IMR-90 (cell line): Measurements from ENCODE around the gene EIF3K. TPM values are rescaled to one million over a fixed set of nuclear protein-coding genes. Genes with fewer than 3 reads are reported as not detected.

Experiments used
- ATAC-seq: fragments of 200-7000 bp; cut with Tn5 transposase; 2 replicates; pipeline ENCODE4 v1.9.1; 2020; ENCODE audit warnings: low read depth, mild to moderate bottlenecking, moderate library complexity
- BruUV-seq: library from RNA; stranded (reverse); fragments of 400-500 nt; replicated peaks from 2 replicates; lab custom pipeline; 2021; lab: Mats Ljungman, UMichigan
- CTCF ChIA-PET: fragments of 300-600 bp; formaldehyde crosslinking; extraction: SDS; loops from one replicate; lab custom pipeline; 2021; ENCODE audit warnings: antibody characterized with exemption; lab: Yijun Ruan, JAX
- POLR2A ChIA-PET: fragments of 300-600 bp; sonication (Branson Sonifier 250); formaldehyde crosslinking; loops from one replicate; lab custom pipeline; 2022; ENCODE audit warnings: antibody characterized with exemption; ENCODE audit not compliant: unreplicated experiment; lab: Charles Lee
- DNase-seq: peaks from one replicate; pipeline ENCODE4 v3.0.0; 2013
- H2AFZ ChIP-seq: replicated peaks from 2 replicates; pipeline ENCODE3; 2013; ENCODE audit warnings: low read length, mild to moderate bottlenecking; ENCODE audit not compliant: poor library complexity
- H2AK5ac ChIP-seq: 2 replicates; pipeline ENCODE4 v1.6.1; 2013; ENCODE audit warnings: low read depth, low read length, inconsistent platforms
- H2AK9ac ChIP-seq: replicated peaks from 2 replicates; pipeline ENCODE3; 2013; ENCODE audit warnings: mild to moderate bottlenecking, low read depth, low read length, moderate library complexity; ENCODE audit not compliant: poor library complexity
- H2BK120ac ChIP-seq: 2 replicates; pipeline ENCODE4 v1.6.1; 2013; ENCODE audit warnings: low read depth, low read length, inconsistent platforms
- H2BK15ac ChIP-seq: 3 replicates; pipeline ENCODE4 v1.6.1; 2013; ENCODE audit warnings: low read depth, low read length, inconsistent platforms
- H2BK20ac ChIP-seq: 2 replicates; pipeline ENCODE4 v1.6.1; 2013; ENCODE audit warnings: low read depth, mild to moderate bottlenecking, inconsistent platforms, low read length, moderate library complexity
- H2BK5ac ChIP-seq: 2 replicates; pipeline ENCODE4 v1.6.1; 2013; ENCODE audit warnings: mild to moderate bottlenecking, low read depth, low read length, inconsistent platforms; ENCODE audit not compliant: poor library complexity, severe bottlenecking
- H3K14ac ChIP-seq: replicated peaks from 2 replicates; pipeline ENCODE4 v1.6.1; 2013; ENCODE audit warnings: low read depth, low read length, inconsistent platforms
- H3K18ac ChIP-seq: 2 replicates; pipeline ENCODE4 v1.6.1; 2013; ENCODE audit warnings: low read depth, low read length, control low read depth
- H3K23ac ChIP-seq: 2 replicates; pipeline ENCODE4 v1.6.1; 2013; ENCODE audit warnings: low read depth, low read length, inconsistent platforms
- H3K27ac ChIP-seq: 2 replicates; pipeline ENCODE4 v1.5.1; 2013; ENCODE audit warnings: mild to moderate bottlenecking, control low read depth, low read length; ENCODE audit not compliant: insufficient read depth
- H3K27me3 ChIP-seq: 2 replicates; pipeline ENCODE4 v1.6.1; 2013; ENCODE audit warnings: low read length; ENCODE audit not compliant: control insufficient read depth, insufficient read depth
- H3K36me3 ChIP-seq: 2 replicates; pipeline ENCODE4 v1.6.1; 2013; ENCODE audit warnings: low read length, mixed read lengths; ENCODE audit not compliant: control insufficient read depth, insufficient read depth
- H3K4ac ChIP-seq: 2 replicates; pipeline ENCODE4 v1.6.1; 2013; ENCODE audit warnings: low read depth, low read length, inconsistent platforms
- H3K4me1 ChIP-seq: 2 replicates; pipeline ENCODE4 v1.6.1; 2013; ENCODE audit warnings: low read length, mixed read lengths; ENCODE audit not compliant: control insufficient read depth, insufficient read depth
- H3K4me2 ChIP-seq: 2 replicates; pipeline ENCODE4 v1.6.1; 2013; ENCODE audit warnings: low read depth, mild to moderate bottlenecking, control low read depth, low read length, moderate library complexity
- H3K4me3 ChIP-seq: 2 replicates; pipeline ENCODE4 v1.5.1; 2013; ENCODE audit warnings: low read depth, mild to moderate bottlenecking, control low read depth, low read length, moderate library complexity; ENCODE audit not compliant: insufficient read depth
- H3K56ac ChIP-seq: 2 replicates; pipeline ENCODE4 v1.6.1; 2013; ENCODE audit warnings: low read length, inconsistent platforms; ENCODE audit not compliant: insufficient read depth; ENCODE audit errors: extremely low read depth
- H3K79me1 ChIP-seq, 2 experiments: 2 replicates each; pipeline ENCODE4 v1.6.1; 2013; ENCODE audit warnings: low read length in 2 of 2, inconsistent platforms in 1 of 2, low read depth in 1 of 2
- H3K9ac ChIP-seq: 2 replicates; pipeline ENCODE4 v1.6.1; 2013; ENCODE audit warnings: low read depth, low read length, control low read depth
- H3K9me1 ChIP-seq: 2 replicates; pipeline ENCODE4 v1.6.1; 2013; ENCODE audit warnings: low read length, inconsistent platforms; ENCODE audit not compliant: insufficient read depth
- H3K9me3 ChIP-seq: 2 replicates; pipeline ENCODE4 v1.6.1; 2013; ENCODE audit warnings: low read length; ENCODE audit not compliant: control insufficient read depth, insufficient read depth
- H4K20me1 ChIP-seq: 2 replicates; pipeline ENCODE4 v1.6.1; 2013; ENCODE audit warnings: low read length, inconsistent platforms; ENCODE audit not compliant: insufficient read depth
- H4K5ac ChIP-seq: 2 replicates; pipeline ENCODE4 v1.6.1; 2013; ENCODE audit warnings: mild to moderate bottlenecking, low read depth, low read length, control low read depth
- H4K8ac ChIP-seq, 2 experiments: 2 replicates each; pipeline ENCODE4 v1.6.1; 2013; ENCODE audit warnings: low read depth in 2 of 2, low read length in 2 of 2, control low read depth in 1 of 2, inconsistent platforms in 1 of 2
- H4K91ac ChIP-seq: 2 replicates; pipeline ENCODE4 v1.6.1; 2013; ENCODE audit warnings: low read depth, low read length, inconsistent platforms; ENCODE audit not compliant: insufficient read depth
- CEBPB ChIP-seq: IDR thresholded peaks from 2 replicates; pipeline ENCODE4 v1.6.1; 2012; ENCODE audit warnings: low read depth, low read length, improper control_type of control experiment
- CHD1 ChIP-seq: IDR thresholded peaks from 2 replicates; pipeline ENCODE4 v1.6.1; 2012; ENCODE audit warnings: low read depth, low read length, improper control_type of control experiment
- FOS ChIP-seq: fragments of 150-350 bp; IDR thresholded peaks from 2 replicates; pipeline ENCODE4 v1.6.1; 2016; ENCODE audit warnings: low read depth, low read length
- MAZ ChIP-seq: IDR thresholded peaks from 2 replicates; pipeline ENCODE4 v1.6.1; 2012; ENCODE audit warnings: low read depth, mild to moderate bottlenecking, low read length, improper control_type of control experiment, moderate library complexity, borderline replicate concordance
- MXI1 ChIP-seq: IDR thresholded peaks from 2 replicates; pipeline ENCODE4 v1.6.1; 2012; ENCODE audit warnings: low read depth, mild to moderate bottlenecking, low read length, moderate library complexity, borderline replicate concordance
- NFE2L2 ChIP-seq: fragments of 150-350 bp; IDR thresholded peaks from 2 replicates; pipeline ENCODE4 v1.6.1; 2016; ENCODE audit warnings: low read depth, mild to moderate bottlenecking, low read length
- POLR2A ChIP-seq: IDR thresholded peaks from 2 replicates; pipeline ENCODE4 v1.6.1; 2012; ENCODE audit warnings: mild to moderate bottlenecking, low read depth, low read length
- RAD21 ChIP-seq: IDR thresholded peaks from 2 replicates; pipeline ENCODE4 v1.6.1; 2012; ENCODE audit warnings: low read length, improper control_type of control experiment
- RCOR1 ChIP-seq: IDR thresholded peaks from 2 replicates; pipeline ENCODE4 v1.6.1; 2012; ENCODE audit warnings: mild to moderate bottlenecking, low read length, improper control_type of control experiment; ENCODE audit not compliant: insufficient replicate concordance
- SMC3 ChIP-seq: fragments of 150-350 bp; IDR thresholded peaks from 2 replicates; pipeline ENCODE4 v1.6.1; 2016; ENCODE audit warnings: low read depth, mild to moderate bottlenecking, antibody characterized with exemption, low read length, moderate library complexity
- WGBS, 2 experiments: methylation state at CpG; one replicate each; pipeline versions ENCODE4 v1.1.5 to v1.1.7; 2013; ENCODE audit warnings: missing lambda C conversion rate in 2 of 2; ENCODE audit not compliant: insufficient read length in 1 of 2; ENCODE audit errors: extremely low coverage in 2 of 2; 5-methylcytosine and 5-hydroxymethylcytosine counted together
- dilution Hi-C: fragments of 300-500 bp; cut with HindIII; formaldehyde crosslinking; loops from one replicate; pipeline ENCODE4 v1.14.3; 2018; ENCODE audit warnings: low sequenced_read_pairs; ENCODE audit not compliant: unreplicated experiment
- in situ Hi-C: fragments of 300-500 bp; cut with MboI; formaldehyde crosslinking; loops from 3 replicates; pipeline ENCODE4 v1.14.3; 2019; ENCODE audit warnings: low sequenced_read_pairs, inconsistent platforms, mixed read lengths
- intact Hi-C: fragments of 100-400 bp; cut with micrococcal nuclease; formaldehyde crosslinking; loops from 2 replicates; pipeline ENCODE4 v1.10.0; 2022
- polyA plus RNA-seq, 3 experiments: library from polyadenylated mRNA; depleted of rRNA; stranded (reverse); fragments of >200 nt; gene quantifications; 2 replicates each; pipeline ENCODE4 v1.2.3, GENCODE V29; 2012; ENCODE audit warnings: low replicate concordance in 1 of 3
- total RNA-seq: library from RNA; depleted of rRNA; stranded (reverse); fragments of >200 nt; gene quantifications from 2 replicates; pipeline ENCODE4 v1.2.3, GENCODE V29; 2012
- TF ChIP-seq, protein P1 (sequence below): fragments of 150-350 bp; IDR thresholded peaks from 2 replicates; pipeline ENCODE4 v1.6.1; 2017; ENCODE audit warnings: mild to moderate bottlenecking, antibody characterized with exemption, low read length, low read depth

EIF3K gene
- total and polyA plus RNA-seq, 2 of the 4 experiments (the other 2 are of a cell fraction): 575 to 1,137 TPM

DNA sequence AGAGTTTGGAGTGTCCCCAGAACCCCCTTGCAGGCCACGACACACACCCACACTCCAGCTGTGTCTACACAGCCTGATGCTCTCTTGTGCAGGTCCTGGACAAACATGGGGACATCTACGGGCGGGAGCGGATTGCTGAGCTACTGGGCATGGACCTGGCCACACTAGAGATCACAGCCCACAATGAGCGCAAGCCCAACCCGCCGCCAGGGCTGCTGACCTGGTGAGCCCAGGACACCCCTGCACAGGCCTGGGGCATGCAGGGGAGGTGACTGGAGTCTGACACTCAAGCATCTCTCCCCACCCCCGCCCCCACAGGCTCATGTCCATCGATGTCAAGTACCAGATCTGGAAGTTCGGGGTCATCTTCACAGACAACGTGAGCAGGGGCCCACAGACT is 41.2 kb upstream of the EIF3K start:
- no peak overlapping the region for H2BK5ac ChIP-seq
- H3K9ac ChIP-seq: no peak overlapping the region
- H3K23ac ChIP-seq: no peak overlapping the region
- no peaks in the 10 kb centered on the region for H4K20me1 ChIP-seq
- H2AK9ac ChIP-seq: no peak overlapping the region
- in situ Hi-C loops: no loop called here
- ChIA-PET POLR2A (no interaction called here), CTCF (interaction anchor here (0.6 kb wide), 2 partner anchors 11 to 13 kb away, joined by 5 read pairs; no protein-coding TSS in a partner anchor)
- no peak overlapping the region for H2BK20ac ChIP-seq
- H3K4me2 ChIP-seq: no peak overlapping the region
- H3K9me3 ChIP-seq: no peaks in the 10 kb centered on the region
- H3K14ac ChIP-seq: no peak overlapping the region
- no CpG with 5 or more reads among the region's 11 CpGs for WGBS, 2 experiments
- no peak overlapping the region for H3K18ac ChIP-seq
- no peak overlapping the region for H2AFZ ChIP-seq
- H2AK5ac ChIP-seq: no peak overlapping the region
- DNase-seq: no peak
- no peak overlapping the region for H2BK120ac ChIP-seq
- intact Hi-C loops: no loop called here
- no peak overlapping the region for H4K91ac ChIP-seq
- no peak overlapping the region for H3K56ac ChIP-seq
- H3K9me1 ChIP-seq: no peaks in the 10 kb centered on the region
- no peak overlapping the region for H3K4me3 ChIP-seq
- dilution Hi-C loops: no loop called here
- H3K36me3 ChIP-seq: no peaks in the 10 kb centered on the region
- no peak for TF ChIP-seq FOS
- TF ChIP-seq MXI1: no peak
- TF ChIP-seq POLR2A: no peak
- TF ChIP-seq SMC3: no peak
- no peak for TF ChIP-seq RAD21
- TF ChIP-seq MAZ: no peak
- TF ChIP-seq CEBPB: no peak
- TF ChIP-seq, protein P1, sequence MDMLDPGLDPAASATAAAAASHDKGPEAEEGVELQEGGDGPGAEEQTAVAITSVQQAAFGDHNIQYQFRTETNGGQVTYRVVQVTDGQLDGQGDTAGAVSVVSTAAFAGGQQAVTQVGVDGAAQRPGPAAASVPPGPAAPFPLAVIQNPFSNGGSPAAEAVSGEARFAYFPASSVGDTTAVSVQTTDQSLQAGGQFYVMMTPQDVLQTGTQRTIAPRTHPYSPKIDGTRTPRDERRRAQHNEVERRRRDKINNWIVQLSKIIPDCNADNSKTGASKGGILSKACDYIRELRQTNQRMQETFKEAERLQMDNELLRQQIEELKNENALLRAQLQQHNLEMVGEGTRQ: no peak
- no peak for TF ChIP-seq CHD1
- no peak for TF ChIP-seq NFE2L2
- no peak for TF ChIP-seq RCOR1
- H3K27me3 ChIP-seq: peaks cover 7% of the 10 kb centered on the region
- no peak overlapping the region for H4K8ac ChIP-seq
- H4K5ac ChIP-seq: no peak overlapping the region
- H3K4me1 ChIP-seq: no peaks in the 10 kb centered on the region
- H3K79me1 ChIP-seq: no peaks in the 10 kb centered on the region
- H3K27ac ChIP-seq: no peak overlapping the region
- no peak overlapping the region for H2BK15ac ChIP-seq
- ATAC-seq: no peak
- BruUV-seq: no TSS peak
- no peak overlapping the region for H3K4ac ChIP-seq
